Uterus (tissue), 2 donors: Measurements from ENCODE around the gene CFAP210.

ENCODE experiments used
- POLR2A ChIP-seq, 2 donors: fragments of 450-650 bp; IDR thresholded peaks; one replicate each; pipeline ENCODE4 v1.6.1; 2016; ENCODE audit warnings: antibody characterized with exemption in 2 of 2, mild to moderate bottlenecking in 1 of 2, moderate library complexity in 1 of 2
- TF ChIP-seq, protein P1 (sequence below), 4 experiments: fragments of 200-600 bp in 2 of 4; fragments of 450-650 bp in 2 of 4; sonication (generic) in 2 of 4; IDR thresholded peaks; one replicate each; pipeline ENCODE4 v1.5.1; 2016 to 2019; ENCODE audit warnings: antibody characterized with exemption in 4 of 4, mild to moderate bottlenecking in 2 of 4, moderate library complexity in 1 of 4

DNA sequence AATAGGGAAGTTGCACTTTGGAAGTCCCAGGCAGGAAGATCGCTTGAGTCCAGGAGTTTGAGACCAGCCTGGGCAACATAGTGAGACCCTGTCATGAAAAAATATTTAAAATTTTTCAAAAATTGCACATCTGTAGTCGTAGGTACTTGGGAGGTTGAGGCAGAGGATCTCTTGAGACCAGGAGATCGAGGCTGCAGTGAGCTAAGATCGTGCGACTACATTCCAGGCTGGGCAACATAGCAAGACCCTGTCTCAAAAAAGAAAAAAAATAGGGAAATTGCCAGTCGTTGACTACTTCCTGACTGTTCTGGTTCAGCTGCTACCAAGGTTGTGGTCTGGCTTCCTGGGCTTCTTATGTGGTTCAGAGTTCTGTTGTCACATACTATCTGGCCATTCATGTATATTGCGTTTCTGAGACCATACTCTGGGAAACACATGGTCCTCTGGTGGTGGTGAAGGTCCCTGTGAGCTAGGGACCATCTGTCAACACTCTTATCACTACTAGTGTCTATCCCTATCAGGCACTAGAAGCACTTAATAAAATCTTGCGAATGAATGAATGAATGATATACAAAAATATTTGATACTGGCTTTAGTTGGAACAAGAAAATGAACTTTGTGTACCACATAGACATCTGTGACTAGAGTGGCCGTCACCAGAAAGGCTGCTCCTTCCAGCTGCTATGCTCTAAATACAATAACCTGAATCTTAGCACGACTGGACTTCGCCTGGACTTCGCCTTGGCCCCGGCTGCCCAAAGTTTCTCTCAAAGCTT lies 38.6 kb upstream of the CFAP210 start:
- TF ChIP-seq POLR2A (IDR thresholded peaks at IDR 0.05) = no peak
- TF ChIP-seq, protein P1, sequence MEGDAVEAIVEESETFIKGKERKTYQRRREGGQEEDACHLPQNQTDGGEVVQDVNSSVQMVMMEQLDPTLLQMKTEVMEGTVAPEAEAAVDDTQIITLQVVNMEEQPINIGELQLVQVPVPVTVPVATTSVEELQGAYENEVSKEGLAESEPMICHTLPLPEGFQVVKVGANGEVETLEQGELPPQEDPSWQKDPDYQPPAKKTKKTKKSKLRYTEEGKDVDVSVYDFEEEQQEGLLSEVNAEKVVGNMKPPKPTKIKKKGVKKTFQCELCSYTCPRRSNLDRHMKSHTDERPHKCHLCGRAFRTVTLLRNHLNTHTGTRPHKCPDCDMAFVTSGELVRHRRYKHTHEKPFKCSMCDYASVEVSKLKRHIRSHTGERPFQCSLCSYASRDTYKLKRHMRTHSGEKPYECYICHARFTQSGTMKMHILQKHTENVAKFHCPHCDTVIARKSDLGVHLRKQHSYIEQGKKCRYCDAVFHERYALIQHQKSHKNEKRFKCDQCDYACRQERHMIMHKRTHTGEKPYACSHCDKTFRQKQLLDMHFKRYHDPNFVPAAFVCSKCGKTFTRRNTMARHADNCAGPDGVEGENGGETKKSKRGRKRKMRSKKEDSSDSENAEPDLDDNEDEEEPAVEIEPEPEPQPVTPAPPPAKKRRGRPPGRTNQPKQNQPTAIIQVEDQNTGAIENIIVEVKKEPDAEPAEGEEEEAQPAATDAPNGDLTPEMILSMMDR (IDR thresholded peaks at IDR 0.05) = no peak
